HK-2 (cell line): ENCODE measurements around the gene L3MBTL4.

Experiments used
- DNase-seq: peaks from one replicate; pipeline ENCODE4 v3.0.0-alpha.2; 2018; ENCODE audit not compliant: unreplicated experiment

The L3MBTL4 gene

DNA sequence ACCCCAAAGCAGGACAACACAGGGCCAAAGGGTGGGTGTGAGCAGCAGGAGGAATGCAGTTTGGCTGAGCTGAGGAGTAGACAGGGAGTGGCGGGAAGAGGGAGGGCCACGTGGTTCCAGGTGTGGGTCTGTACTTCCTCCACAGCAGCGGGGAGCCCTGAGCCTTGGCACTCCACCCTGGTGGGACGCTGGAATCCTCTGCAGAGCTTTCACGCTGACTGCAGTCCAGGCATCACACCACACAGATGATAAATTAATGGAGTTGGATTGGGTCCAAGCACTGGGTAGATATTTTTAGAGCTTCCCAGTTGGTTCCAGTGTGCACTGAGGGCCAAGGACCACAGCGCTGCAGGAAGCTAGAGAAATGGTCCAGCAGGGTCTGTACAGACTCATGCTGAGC is 452.3 kb downstream of the L3MBTL4 start:
- no peak for DNase-seq

DNA sequence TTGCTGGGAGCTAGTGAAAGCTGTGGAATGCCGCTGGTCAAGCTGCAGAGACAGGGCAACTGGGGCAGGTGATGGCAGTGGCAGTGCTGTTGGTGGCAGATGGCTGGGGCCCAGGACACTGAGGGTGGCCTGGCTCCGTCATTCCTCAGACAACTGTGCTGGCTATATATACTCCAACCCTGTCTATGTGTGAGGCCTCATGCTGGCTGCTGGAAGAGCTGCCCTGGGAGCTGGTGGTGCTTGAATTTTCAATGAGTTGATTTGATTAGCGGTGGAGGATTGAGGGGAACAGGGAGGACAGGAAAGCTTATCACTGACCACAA is 452.9 kb downstream of the L3MBTL4 start:
- no peak for DNase-seq

DNA sequence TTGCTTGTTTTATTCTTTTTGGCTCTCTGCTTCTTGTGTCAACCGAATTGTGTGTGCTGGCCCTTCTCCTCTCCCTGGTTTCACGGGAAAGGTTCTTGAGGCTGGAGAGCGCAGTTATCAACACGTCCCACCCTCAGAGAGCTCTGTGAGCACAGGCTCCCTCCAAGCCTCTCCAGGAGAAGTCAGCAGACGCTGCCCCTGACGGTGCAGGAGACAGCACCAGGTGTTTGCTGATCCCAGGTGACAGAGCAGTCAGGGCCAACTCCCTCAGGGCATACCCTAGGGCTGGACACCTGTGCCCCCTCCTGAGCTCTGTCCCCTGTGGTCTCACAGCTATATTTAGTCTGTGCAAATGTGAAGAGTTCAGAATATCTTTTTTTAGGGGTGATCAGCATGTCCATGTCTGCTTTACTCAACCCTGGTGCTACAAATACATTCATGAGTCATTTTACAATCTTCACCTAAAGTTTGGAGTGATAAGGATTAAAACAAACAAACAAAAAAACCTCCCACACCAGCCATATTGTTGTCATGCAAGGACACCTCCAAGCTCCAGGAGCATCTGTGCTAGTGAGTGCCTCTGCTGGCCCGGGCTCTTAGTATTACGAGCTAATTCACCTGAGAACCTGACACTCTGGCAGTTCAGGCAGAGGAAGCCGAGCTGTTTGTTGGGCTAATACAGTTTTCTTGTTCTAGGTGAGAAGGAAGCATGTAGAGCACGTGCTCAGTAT is 453.4 kb downstream of the L3MBTL4 start:
- DNase-seq: no peak

DNA sequence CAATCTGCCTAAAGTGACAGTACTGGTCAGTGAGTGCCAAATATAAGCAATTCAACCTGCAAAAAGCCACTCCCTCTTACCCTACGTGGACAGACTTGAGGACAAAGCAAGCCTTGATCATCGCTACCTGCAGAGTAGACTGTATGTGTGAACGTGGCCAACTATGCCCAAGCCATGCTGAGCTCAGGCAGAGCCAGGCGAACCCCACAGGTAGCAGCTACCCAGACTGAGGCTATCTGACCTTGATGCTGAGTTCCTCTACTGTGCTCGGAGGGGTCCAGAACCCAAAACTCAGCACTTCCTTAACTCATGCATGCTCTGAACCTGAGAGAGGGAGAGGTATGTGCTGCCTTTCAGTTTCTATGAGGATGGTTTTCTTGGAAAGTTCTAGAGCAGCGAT is 455.9 kb downstream of the L3MBTL4 start:
- no peak for DNase-seq

DNA sequence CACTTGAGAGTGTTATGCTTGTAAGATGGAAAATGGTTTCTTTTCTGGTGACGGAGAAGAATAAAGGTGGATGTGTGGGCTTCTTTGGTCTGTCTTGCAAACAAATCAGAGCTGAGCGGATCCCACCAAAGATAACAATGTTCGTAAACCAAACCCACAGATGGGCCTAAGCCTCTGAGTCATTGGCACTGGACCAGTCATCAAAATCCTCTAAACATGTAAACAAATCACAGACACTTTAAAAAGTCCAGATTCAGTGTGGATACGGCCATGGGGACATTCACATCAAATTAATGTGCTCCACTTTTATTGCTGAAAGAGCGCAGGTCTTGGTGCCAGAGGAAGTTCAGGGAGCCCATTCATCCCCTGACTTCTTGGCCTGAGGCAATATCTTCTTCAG is 458.9 kb downstream of the L3MBTL4 start:
- DNase-seq: no peak

DNA sequence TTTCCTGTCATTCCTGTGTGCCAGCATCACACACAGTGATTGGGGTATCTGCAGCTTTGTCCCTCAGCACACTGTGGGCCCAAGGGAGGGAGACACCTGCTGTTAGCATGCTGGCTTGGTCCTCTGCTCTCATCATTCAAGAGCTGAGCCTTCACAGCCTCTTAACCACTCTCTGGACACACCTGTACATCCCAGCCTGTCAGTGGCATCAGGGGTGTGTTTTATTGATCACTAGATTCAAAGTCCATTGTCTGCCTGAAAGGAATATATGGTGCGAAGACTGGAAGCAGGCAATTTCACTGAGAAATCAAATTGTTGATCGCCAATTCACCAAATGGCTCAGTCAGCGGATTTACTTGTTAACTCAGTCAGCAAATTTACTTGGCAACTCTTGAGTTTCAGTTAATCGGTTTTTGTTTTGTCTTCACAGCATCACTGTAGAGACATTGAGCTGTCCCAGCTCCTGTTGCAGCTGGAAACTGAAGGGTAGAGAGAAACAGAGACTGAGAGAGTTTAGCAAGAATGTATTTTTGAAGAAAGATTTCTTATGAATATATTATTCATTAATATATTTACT is 463.1 kb downstream of the L3MBTL4 start:
- no peak for DNase-seq

DNA sequence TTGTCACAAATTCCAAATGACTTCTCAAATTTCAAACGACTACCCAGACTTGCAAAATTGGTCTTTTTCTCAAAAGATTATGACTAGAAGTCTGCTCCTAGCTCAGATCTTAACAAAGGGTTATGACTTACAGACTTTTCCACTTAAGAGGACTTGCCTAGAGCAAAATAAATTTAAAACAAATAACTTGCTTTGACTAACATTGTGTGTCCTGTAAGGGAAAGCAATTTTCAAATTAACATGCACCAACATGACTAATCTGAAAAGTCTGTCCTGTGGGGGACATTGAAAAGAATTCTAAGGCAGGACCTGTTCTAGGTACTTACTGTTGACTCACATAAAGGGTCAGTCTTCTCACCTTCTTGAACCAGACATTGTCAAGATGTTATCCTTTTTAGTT is 465.9 kb downstream of the L3MBTL4 start:
- no peak for DNase-seq

DNA sequence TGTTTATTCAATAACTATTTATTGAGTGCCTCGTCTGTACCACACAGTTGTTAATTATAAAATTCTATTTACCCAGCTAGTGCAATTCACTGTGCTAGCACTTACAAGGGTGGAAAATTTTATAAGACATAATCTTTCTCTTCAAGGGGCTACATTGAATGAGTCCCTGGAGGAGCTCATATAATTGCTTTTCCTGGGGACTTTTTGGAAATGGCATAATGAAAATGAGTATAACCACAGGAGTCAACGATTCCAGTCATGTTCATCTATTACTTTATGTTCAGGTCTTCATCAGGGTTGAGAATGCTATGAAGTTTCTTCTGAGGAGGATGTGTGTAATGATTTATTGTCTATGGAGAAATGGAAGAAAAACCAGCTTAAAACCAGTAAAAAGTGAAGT is 466.5 kb downstream of the L3MBTL4 start:
- DNase-seq: no peak

DNA sequence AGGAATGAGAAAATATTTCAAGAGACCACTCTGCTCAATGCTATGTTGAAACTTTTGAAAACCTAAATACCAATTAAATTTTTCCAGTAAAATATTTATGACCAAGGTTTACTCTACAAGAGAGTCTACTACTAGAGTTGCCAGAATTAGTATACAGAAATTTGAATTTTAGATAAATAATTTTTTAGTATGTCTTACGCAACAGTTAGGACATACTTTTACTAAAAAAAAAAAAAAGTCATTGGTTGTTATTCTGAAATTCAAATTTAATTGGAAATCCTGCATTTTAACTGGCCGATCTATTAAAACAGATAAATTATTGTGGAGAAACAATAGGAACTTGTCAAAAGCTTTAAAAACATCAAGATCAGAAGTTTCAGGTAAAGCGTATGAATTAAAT is 470.3 kb downstream of the L3MBTL4 start:
- DNase-seq: no peak

DNA sequence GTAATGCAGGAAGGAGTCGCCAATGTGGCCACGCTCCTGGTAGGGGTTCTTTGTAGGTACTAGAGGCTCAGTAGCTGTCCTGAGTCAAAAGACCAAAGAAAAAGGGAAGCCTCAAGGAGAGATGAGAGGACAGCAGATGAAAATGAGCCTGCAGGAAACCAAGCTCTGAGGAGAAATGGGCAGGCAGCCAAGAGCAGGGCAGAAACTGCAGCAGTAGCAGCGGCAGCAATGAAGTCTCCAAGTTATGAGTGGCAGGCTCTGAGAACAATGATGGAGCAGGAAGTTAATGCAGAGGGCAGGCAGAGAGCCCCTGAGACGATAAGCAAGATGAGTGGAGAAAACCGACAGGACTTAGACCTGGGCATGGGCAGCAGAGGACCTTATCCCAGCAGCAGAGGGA is 471.2 kb downstream of the L3MBTL4 start:
- no peak for DNase-seq

DNA sequence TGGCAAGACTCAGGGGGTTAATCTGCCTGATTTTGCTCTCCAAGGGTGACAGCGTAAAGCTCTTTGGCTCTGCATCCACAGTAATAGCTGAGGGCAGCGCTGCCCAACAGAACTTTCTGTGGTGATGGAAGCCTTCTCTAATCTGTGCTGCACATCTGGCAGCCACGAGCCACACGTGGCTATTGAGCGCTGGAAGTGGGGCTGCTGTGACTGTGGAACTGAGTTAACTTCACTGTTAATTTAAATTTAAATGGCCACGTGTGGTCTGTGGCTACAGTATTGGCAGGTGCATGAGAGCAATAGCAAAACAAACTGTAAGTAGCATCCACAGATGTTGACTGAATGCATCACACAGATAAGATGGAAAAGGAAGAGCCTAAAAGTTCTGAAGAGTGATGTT is 472.1 kb downstream of the L3MBTL4 start:
- DNase-seq: no peak

DNA sequence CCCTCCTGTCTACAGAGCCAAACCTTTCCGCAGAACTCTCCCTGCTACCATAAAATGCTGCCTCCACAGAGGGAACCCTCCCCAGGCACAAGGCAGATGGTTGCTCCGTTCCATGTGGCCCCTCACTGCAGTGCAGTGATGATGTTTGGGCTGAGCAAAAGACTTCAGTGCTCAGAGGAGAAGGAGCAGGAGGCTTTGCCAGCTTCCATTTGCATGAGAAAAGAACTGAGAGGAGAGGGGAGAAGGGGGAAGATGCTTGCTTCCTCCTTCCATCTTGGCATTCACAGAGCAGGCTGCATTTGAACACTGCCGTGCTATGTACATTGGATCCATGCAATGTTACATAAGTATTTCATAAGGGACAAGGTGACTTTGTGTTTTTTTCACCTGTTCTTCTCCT is 472.8 kb downstream of the L3MBTL4 start:
- DNase-seq: no peak

DNA sequence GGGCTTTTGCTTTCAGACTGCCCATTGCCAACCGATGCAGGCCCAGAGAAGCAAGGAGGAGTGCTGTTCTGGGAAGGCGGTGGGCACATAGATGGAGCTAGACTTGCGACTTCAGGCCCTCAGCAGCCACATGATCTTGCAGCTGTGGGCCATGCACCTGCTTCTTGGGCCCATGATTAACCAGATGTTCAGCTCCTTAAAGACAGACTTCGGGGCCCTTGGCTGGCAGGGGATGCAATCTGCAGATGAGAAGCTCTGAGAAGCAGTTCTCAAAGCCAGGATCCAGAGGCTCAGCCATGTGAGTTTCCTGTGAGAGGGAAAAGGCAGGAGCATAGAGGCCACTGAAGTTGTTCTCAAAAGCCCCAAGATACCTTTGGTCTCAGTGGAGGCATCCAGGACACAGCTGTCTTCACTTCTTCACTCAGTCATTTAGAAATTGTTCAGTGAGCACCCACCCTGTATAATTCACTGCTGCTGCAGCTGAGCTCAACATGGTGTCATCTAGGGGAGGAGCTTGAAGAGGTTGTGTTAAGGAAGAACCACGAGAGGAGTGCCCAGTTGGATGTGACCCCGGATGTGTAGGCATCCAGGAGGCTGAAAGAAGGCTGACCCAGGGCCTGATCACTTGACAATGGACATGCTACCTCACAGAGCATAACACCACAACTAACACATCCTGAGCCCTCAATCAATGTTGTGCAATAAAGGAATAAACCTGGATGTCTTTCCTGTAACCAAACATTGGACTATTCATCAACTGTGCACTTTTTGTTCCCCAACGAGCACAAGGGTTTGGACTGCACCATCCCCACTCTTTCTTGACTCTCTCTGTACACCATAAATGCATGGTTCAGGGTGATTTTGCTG is 474.7 kb downstream of the L3MBTL4 start:
- no peak for DNase-seq

DNA sequence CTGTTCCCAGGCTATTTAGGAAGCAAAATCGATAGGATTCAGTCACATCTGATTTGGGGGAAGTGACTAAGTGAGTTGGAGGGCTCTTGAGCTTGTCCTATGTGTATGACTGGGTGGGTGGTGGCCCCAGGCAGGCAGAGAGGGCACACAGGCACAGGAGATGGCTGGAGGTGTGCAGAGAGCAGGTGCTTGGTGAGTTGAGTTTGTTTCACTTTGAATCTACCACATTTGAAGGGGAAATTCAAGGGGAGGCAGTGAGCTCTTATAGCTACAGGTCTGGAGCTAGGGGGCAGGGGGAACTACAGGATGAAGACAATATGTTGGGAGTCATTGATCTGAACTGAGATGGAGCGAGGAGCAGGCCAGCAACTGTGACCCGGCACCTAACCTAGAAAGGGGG is 476.9 kb downstream of the L3MBTL4 start:
- DNase-seq: no peak

DNA sequence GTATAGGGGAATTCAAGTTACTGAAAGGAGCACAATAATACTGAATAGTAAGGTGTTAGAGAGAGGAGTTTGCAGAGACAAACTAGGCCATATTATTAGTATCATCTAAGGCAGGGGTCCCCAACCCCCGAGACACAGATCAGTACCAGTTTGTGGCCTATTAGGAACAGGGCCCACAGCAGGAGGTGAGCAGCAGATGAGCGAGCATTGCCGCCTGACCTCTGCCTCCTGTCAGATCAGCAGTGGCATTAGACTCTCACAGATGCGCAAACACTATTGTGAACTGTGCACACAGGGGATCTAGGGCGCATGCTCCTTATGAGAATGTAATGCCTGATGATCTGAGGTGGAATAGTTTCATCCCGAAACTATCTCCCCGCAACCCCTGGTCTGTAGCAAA is 477.6 kb downstream of the L3MBTL4 start:
- no peak for DNase-seq

DNA sequence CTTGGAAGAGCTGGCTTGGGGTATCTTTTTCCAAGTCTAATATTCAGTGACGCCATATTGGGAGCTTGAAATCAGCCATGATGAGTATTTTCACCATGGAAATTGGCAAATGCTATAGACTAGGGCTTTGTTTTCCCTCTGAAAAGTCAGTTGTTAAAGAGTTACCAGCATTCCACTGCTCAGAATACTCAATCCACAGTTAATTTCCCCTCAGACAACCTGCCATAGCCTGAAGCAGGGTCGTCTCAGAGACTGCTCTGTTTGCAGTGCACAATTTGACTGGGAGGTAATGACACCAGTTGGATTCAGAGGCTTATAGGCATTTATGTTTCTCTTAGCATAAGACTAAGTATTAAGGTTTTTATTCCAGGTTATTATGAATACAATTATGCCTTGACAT is 483.9 kb downstream of the L3MBTL4 start:
- DNase-seq: no peak

DNA sequence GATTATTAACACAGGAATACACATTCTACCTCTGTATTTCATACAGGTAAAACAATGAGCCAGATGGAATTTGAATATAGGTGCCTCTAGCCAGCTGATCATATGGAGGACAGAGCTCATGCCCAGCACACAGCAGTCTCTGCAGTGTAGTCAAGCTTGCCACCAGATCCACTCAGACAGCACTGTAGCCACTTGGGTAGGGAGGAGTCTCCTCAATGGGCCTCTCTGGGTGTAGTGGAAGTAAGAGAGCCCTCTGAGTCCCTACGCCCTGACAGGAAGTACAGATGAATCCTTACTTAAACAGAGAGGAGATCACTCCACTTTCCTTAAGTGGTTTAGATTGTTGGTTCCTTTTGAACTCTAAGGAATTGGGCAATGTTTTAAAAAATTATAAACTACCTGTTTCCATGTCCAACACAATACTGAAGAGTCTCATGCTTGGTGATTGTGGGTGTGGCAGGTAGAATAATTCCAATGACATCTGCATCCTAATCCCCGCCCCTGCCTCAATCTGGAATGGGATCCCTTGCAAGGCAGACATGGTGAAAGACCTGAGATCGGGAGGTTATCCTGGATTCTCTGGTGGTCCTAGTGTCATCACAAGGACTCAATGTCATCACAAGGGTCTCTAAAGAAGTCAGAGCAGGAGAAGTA is 496.4 kb downstream of the L3MBTL4 start:
- DNase-seq: no peak

DNA sequence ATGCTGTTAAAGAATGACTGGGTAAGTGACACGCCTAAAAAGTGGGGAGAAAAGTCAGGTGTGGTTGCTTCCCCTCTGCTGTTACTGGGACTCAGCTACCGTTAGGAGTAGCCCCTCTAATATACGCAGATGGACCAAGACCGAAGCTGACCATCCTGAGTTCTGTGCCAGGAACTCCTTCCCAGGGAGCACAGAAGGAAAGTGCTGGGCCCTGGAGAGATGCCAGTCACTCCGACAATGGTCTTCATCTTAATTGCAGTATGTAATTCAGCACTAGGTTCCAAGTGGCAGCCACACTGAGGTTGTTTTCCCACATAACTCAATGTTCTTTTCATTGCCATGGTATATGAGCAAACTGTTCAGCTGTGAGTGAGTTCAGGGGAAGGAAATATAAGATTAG is 499.8 kb downstream of the L3MBTL4 start:
- DNase-seq: no peak

DNA sequence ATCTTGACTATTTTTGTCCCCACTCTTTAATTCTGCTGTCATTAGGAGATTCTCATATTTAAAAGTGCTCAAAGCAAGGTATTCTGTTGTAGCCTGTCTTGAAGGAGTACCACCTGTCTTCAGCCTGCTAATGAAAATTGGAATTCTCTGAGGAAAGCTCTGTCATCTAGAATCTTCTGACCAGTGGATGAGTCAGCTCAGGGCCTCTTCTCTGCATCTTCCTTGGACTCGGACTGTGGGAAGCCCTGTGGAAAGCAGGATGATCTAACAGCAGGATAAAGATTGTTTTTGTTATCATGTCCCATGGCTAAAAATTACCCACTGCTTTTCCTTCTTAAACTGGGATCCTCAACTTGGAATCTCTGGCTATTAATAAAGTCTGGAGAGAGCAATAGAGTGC is 500.7 kb downstream of the L3MBTL4 start:
- DNase-seq: no peak

DNA sequence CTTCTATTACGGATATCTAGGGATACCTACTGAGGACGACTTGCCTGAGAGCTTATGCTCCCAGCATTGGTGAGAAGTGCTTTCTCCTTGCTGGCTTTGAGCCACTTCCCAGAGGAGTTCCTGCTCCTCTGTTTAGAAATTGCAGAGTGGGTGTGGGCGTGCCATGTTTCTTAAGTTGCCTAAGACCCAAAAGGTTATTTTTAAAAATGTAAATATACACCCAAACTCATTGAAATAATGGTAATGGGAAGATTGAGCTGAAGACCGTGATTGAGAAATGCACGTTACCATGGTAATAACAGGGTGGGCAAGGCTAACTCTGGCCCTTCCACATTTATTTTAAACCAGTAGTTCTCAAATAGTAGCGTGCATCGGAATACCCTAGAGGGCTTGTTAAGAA is 502.1 kb downstream of the L3MBTL4 start:
- DNase-seq: no peak

DNA sequence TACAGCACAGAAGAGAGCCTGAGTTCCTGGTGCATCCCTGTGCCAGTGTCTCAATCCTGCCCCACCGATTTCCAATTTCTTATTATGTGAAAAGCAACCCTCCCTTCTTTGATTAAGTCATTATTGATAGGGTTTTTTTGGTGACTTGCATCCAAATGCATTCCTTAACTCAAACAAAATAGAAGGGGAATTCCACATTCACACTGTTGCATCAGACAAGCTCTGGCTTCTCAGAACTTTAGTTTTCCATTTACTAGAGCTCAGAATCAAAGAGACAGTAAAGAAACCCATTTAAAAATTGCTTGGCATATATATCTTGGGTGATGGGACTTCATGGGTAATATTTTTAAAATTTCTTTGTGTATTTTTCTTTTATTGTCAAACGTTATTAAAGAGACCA is 505.6 kb downstream of the L3MBTL4 start:
- DNase-seq: no peak
